ENCODE results near the gene CNTNAP2.

Gene CNTNAP2

DNA sequence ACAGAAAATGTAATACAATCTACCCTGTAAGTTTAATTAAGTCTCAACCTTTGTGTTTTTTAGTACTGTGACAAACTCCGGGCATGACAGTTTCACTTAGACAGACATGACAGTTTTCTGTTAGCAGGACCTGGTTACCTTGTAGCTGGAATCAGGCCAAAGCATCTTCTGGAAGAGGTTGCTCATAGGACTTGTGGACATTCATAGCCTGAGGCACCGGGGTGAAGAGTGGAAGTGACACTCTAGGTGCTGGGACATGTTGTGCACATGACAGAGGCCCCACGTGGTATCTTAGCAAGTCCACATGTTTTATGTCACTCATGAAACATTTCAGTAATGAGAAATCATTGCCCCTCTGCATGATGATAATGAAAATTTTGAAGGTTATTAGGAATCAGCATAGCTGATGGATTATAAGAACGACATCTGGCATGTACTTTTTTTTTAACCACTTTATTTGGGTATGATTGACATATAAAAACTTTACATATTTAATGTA lies 441.4 kb downstream of the CNTNAP2 start:
- TF ChIP-seq POLR2A (IDR thresholded peaks at IDR 0.05; ENCODE audit: low read length): no peak
- no peak for TF ChIP-seq GATA1 (IDR thresholded peaks at IDR 0.05; ENCODE audit: low read depth, low read length)
- DNase-seq: no peak

DNA sequence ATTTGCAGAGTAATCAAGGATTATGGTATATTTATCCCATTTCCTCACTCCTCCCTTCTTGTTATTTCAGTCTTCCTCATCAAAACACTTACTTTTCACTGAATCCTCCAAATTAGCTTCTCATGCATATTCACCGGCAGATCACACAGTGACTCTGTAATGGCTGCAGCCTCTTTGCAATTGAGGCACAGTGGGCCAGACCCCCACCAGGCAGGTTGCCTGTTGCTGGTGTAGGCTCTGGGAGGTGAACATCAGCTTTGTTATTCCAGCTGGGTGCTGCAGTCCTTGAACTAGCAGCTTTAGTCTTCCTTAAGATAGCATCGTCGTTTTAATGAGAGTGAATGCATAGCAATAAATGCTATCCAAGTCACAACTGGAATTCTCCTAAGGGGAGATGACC lies 449.3 kb downstream of the CNTNAP2 start:
- no peak for TF ChIP-seq POLR2A (IDR thresholded peaks at IDR 0.05; ENCODE audit: low read length)
- no peak for TF ChIP-seq GATA1 (IDR thresholded peaks at IDR 0.05; ENCODE audit: low read depth, low read length)
- no peak for DNase-seq

DNA sequence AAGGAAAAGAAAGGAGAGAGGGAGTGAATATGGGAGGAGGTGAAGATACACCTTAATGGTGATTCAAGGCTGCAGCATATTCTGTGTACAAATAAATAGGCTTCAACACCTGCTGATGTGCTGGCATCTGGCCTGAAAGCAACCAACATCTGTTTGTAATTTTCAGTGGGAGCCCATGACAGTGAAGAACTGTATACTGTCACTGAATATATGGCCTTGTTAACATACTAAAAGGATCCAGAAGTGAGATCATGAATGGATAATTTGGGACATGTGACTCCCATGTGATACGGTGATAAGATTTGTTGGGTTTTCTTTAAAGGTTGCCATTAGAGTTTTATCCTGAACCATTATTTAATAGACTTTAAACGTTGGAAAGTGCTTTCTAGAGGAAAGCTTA lies 459.3 kb downstream of the CNTNAP2 start:
- no peak for TF ChIP-seq GATA1 (IDR thresholded peaks at IDR 0.05; ENCODE audit: low read depth, low read length)
- TF ChIP-seq POLR2A (IDR thresholded peaks at IDR 0.05; ENCODE audit: low read length): no peak
- no peak for DNase-seq

DNA sequence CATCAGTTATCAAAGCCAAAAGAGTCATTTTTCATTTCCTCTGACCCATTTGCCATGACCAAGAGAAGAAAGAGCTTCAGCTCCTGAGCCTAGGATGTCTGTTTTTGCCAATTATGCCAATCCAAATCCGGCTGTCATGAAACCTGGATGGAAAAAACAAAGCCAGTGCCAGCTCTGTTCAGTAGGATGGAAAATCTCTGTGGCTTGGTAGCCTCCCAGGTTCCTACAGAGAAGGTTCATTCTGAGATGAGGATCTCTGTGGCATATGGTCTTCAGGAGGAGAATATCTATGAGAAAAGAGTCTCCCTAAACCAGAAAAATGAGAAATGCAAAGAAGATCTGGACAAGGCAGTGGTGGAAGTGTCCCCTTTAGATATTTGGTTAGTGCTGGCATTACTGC lies 475.4 kb downstream of the CNTNAP2 start:
- no peak for DNase-seq
- TF ChIP-seq POLR2A (IDR thresholded peaks at IDR 0.05; ENCODE audit: low read length) (no peak), GATA1 (IDR thresholded peaks at IDR 0.05; ENCODE audit: low read depth, low read length) (no peak)

DNA sequence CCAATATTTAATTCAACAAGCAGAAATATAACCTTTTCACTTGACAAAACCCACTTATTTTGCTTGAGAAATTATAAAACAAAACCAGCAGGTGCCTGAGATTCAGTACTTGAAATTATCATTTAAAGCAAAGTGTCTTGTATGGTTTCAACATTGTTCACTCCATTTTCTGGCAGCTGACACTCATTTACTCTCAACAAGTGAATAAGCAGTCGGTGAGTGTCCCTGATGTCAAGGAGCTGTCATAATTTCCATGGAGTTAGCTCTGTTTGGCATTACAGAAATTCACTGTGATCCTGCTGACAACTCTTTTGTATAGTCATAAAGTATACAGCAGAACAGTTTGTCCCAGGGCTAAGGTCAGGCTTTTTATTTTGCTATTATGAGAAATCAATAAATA lies 490.0 kb downstream of the CNTNAP2 start:
- DNase-seq: no peak
- no peak for TF ChIP-seq GATA1 (IDR thresholded peaks at IDR 0.05; ENCODE audit: low read depth, low read length)
- no peak for TF ChIP-seq POLR2A (IDR thresholded peaks at IDR 0.05; ENCODE audit: low read length)

DNA sequence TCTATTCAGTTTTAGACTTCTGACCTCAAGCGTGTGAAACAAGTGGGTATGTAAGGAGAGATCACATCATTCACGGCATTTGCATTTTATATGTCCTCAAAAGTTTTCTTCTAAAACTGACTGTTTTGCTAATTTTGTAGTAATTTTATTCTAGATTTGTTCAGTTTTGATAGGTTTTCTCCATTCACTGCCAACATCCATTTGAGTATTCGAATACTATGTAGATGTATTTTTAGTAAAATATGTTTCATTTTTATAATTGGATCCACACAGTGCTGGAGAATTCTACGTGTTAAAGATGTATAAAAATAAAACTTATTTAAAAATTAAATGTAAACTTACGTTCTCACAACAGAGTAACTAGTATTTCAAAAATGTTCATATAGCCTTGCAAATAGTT lies 503.0 kb downstream of the CNTNAP2 start:
- no peak for DNase-seq
- no peak for TF ChIP-seq POLR2A (IDR thresholded peaks at IDR 0.05; ENCODE audit: low read length)
- no peak for TF ChIP-seq GATA1 (IDR thresholded peaks at IDR 0.05; ENCODE audit: low read depth, low read length)

DNA sequence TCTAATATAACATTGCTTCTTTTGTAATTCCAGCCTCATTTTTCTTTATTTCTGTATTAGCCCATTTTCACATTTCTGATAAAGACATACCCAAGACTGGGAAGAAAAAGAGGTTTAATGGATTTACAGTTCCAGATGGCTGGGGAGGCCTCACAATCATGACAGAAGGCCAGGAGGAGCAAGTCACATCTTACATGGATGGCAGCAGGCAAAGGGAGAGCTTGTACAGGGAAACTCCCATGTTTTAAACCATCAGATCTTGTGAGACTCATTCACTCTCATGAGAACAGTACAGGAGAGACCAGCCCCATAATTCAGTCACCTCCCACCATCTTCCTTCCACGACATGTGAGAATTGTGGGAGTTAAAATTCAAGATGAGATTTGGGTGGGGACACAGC lies 510.3 kb downstream of the CNTNAP2 start:
- TF ChIP-seq GATA1 (IDR thresholded peaks at IDR 0.05; ENCODE audit: low read depth, low read length): no peak
- no peak for TF ChIP-seq POLR2A (IDR thresholded peaks at IDR 0.05; ENCODE audit: low read length)
- no peak for DNase-seq

DNA sequence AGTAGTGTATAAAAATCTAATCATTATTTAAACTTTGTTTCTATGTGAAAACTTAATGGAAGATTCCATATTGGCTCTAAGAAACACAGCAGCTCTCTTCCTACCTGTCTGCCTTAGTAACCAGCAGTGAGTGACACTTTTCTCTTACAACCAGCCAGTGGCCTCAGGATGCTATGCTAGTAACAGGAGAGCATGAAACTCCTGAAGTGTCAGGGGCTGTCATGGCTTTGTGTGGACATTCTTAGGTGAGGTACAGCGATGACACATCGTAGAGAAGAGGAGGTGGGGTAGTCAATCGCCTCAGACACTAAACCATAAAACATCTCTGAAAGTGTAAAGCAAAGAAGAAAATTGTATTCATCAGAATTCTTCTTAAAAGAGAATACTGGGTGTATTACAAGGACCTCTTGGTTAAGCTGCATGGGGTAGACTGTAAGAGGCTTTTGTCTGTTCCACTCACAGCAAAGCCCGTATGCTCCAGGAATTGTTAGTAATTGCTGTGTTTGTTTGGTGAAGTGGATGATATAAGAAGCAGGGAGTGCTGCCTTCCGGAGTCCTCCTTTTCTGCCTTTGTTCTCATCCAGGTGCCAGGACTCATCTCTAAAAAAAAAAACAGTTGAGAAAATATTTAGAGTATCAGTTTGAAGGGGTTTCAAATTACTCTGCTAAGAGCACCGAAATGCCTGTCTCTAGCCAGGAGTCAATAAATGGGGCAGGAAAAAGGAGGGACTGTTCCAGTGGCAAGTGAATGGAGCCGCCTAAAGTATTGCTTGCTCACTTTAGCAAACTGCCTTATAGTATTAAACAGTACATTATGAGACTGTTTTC lies 518.8 kb downstream of the CNTNAP2 start:
- TF ChIP-seq POLR2A (IDR thresholded peaks at IDR 0.05; ENCODE audit: low read length): no peak
- TF ChIP-seq GATA1 (IDR thresholded peaks at IDR 0.05; ENCODE audit: low read depth, low read length): no peak
- no peak for DNase-seq

DNA sequence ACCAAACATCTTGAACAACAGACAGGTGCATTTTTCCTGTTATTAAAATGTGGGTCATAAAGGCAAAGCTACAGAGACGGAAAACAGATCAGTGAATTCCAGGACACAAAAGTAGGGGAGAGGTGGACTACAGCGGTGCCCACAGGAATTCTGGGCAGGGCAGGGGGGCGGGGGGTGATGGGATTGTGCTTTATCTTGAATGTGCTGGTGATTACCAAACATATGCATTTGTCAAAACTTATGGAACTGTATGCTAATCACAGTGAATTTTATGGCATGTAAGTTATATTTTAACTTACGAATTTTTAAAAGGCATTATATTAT lies 519.4 kb downstream of the CNTNAP2 start:
- DNase-seq: no peak
- TF ChIP-seq GATA1 (IDR thresholded peaks at IDR 0.05; ENCODE audit: low read depth, low read length) (no peak), POLR2A (IDR thresholded peaks at IDR 0.05; ENCODE audit: low read length) (no peak)

DNA sequence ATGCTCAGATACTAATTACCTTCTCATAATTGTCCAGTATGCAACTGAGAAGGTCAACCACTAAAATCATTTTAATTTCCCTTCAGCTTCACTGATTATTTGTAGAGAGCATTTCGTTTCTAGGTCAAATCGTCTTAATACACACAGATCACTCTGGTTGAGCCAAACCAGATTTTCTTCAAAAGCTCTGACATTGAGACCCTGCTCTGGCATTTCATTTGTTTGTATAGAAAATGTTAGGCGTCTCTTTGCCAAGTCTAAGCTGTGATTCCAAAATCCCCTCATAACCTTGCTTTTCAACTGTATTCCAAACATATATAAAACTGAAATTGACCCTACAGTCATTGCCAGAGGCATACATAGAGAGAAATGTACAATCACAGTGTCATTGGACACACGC lies 520.0 kb downstream of the CNTNAP2 start:
- TF ChIP-seq POLR2A (IDR thresholded peaks at IDR 0.05; ENCODE audit: low read length) (no peak), GATA1 (IDR thresholded peaks at IDR 0.05; ENCODE audit: low read depth, low read length) (no peak)
- DNase-seq: no peak

DNA sequence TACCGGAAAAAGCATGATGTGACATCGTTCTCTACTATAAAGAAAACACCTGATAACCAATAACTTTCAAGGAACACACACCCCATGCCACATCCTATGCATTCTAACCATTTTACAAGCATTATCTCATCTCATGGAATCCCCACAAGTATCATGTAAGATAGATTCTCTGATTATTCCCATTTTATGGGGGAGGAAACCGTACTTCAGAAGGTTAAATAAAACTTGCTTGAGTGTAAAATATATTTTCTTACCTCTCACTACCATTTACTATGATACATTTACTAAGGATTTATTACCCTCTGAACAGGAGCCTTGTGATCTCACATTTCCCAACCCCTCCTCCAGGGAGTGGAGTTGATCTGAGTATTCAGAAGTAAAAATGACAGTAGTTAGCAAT lies 522.7 kb downstream of the CNTNAP2 start:
- TF ChIP-seq POLR2A (IDR thresholded peaks at IDR 0.05; ENCODE audit: low read length) (no peak), GATA1 (IDR thresholded peaks at IDR 0.05; ENCODE audit: low read depth, low read length) (no peak)
- DNase-seq: no peak

DNA sequence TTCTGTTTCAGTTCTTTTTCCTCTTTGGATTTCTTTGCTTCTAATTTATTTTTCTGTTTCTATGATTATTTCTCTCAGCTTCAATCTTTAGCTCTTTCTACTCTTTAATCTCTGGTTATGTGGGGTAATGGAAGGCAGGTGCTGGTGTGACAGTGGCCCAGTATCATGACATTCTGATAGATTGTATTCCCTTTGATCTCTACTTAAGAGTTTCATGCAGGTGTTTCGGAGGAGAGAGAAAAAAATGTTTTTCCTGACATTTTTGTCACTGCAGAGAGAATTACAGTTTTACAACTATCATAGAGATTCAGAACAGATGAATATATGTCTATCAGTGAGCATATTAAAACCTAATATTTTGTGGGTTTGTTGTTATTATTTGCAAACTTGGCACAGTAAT lies 524.9 kb downstream of the CNTNAP2 start:
- DNase-seq: no peak
- TF ChIP-seq POLR2A (IDR thresholded peaks at IDR 0.05; ENCODE audit: low read length) (no peak), GATA1 (IDR thresholded peaks at IDR 0.05; ENCODE audit: low read depth, low read length) (no peak)

DNA sequence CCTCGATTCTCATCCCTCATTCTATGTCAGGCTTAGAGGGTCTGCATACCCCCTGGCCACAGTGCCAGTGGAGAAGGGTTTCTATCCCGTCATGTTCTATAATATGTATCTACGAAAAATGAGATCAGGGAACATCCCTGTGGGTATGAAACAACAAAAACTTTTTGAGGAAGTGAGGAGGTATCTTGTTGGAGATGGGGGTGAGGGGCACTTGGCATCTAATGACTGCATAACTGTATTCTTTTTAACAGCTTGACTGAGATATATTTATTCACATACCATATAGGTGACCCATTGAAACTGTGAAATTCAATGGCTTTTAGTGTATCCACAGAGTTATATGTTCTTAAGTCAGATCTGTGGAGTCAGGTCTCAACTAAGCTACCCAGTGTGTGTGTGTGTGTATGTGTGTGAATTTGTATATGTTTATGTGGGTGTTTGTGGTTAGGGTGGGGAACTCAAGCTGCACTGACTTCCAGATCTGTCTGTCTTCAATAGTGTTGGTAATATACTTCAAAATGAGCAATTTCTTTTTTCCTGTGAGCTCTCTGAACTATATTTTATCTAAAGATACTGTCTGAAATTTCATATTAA lies 528.9 kb downstream of the CNTNAP2 start:
- DNase-seq: no peak
- TF ChIP-seq POLR2A (IDR thresholded peaks at IDR 0.05; ENCODE audit: low read length) (no peak), GATA1 (IDR thresholded peaks at IDR 0.05; ENCODE audit: low read depth, low read length) (no peak)

DNA sequence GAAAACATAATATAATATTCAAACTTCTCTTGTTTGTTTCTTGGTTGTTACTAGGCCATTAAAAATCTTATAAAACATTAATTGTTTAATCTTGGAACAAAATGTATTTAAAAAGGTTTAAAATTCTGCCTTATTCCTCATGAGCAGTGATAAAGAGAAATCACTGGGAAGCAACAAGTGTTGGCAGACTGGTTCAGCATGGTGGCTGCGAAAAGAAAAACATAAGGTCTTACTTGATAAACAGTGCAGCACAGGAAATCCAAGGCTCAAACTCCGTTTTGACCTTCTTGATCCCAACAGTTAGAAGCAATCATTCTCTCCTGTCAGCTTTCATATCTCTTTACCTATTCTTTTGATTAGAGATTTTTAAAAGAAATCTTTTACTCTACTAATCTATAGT lies 530.8 kb downstream of the CNTNAP2 start:
- no peak for TF ChIP-seq GATA1 (IDR thresholded peaks at IDR 0.05; ENCODE audit: low read depth, low read length)
- no peak for TF ChIP-seq POLR2A (IDR thresholded peaks at IDR 0.05; ENCODE audit: low read length)
- DNase-seq: no peak

DNA sequence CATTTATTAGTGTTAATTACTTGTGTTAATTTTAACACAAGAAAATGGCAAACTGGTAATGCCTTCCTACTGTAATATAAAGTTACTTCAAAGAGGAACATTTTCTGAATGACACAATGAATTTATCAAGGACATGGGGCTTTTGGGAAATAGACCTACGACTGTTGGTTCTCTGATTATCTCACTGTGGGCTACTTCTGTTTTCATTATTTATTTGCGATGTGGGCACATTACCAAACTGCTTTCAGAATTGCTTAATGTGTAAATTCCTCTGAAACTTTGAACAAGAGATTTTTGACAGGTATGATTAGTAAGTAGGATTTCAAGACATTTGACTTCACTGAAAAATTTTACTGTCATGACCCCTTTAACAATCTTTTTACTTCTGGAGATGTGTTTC lies 535.6 kb downstream of the CNTNAP2 start:
- no peak for TF ChIP-seq GATA1 (IDR thresholded peaks at IDR 0.05; ENCODE audit: low read depth, low read length)
- no peak for TF ChIP-seq POLR2A (IDR thresholded peaks at IDR 0.05; ENCODE audit: low read length)
- DNase-seq: no peak
